SU-DHL-6 (cell line): ENCODE measurements around the gene ETV6.

Experiments
- CTCF ChIP-seq: fragments of 200-600 bp; sonication (generic); IDR thresholded peaks from one replicate; pipeline ENCODE4 v1.5.1; 2017; ENCODE audit warnings: antibody characterized with exemption, mild to moderate bottlenecking, low read length, moderate library complexity; ENCODE audit not compliant: insufficient read depth, poor library complexity, severe bottlenecking
- EZH2phosphoT487 ChIP-seq: fragments of 200-600 bp; sonication (generic), shearing (Covaris generic); conservative IDR thresholded peaks from 2 replicates; pipeline ENCODE4 v1.6.1; 2018; ENCODE audit warnings: mild to moderate bottlenecking, antibody characterized with exemption, low read length, moderate library complexity, mixed read lengths

DNA sequence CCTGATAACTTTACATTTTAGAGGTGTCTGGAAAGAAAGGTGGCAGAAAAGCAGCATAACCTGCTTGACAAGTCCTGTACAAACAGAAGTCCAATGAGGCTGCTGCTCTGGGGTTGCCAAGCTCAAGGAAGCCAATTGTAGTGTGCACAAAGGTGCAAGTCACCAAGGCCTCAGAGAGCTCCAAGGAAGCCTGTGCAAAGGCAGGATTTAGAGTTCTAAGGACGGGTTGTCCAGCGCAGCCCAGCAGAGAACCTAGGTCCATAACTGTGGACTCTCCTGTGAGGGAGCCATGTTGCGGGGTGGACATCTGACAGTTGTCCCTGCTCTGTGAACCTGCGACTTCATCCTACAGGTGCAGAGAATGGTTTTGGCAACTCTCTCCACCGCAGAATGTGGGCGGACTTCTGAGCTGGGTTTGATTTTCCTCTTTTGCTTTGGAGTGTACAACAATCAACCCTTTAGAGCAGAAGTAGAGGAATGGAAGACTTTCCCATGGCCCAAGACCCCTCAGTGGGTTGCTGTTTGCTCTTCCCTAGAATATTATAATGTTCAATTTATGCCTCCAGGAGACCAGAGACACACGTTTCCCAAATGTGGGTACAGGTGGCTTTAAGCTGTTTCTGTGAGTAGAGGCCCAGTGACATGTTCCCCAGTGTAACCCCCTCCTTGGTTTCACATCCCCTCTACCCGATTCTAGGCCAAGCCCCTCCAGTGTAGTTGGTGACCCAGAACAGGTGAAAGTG lies 81.0 kb downstream of the ETV6 start:
- TF ChIP-seq CTCF: no peak
- TF ChIP-seq EZH2phosphoT487: no peak
